NB4 (cell line): ENCODE results near the gene SOX21.

Source experiments
- MYC ChIP-seq: IDR thresholded peaks from 2 replicates; pipeline ENCODE4 v1.6.1; 2011; ENCODE audit warnings: low read depth, low read length
- POLR2A ChIP-seq: IDR thresholded peaks from 2 replicates; pipeline ENCODE4 v1.6.1; 2011; ENCODE audit warnings: mild to moderate bottlenecking; ENCODE audit not compliant: insufficient read length; ENCODE audit errors: extremely low read depth
- TF ChIP-seq, protein P1 (sequence below): IDR thresholded peaks from one replicate; pipeline ENCODE4 v1.5.1; 2012; ENCODE audit warnings: low read depth, low read length
- TF ChIP-seq, protein P2 (sequence below): IDR thresholded peaks from 2 replicates; pipeline ENCODE4 v1.6.1; 2011; ENCODE audit warnings: low read depth, low read length

DNA sequence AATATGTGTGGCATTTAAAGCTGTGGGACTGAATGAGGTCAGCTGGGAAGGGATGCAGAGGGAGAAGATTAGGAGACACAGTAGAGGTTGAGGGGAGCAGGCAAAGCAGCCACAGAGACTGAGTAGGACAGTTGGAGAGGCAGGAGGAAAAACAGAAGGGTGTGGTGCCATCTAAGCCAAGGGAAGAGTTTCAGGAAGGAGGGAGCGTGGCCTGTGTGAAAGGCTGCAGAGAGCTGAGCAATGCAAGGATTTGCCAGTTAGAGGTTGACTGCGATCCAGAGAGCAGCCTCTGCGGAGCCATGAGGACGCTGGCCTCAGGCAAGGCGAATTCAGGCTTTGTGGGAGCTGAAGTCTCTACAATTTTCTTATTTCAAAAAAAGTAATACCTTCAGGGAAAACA lies 28.9 kb downstream of the SOX21 start:
- TF ChIP-seq POLR2A (no peak), MYC (no peak)
- TF ChIP-seq, protein P1, sequence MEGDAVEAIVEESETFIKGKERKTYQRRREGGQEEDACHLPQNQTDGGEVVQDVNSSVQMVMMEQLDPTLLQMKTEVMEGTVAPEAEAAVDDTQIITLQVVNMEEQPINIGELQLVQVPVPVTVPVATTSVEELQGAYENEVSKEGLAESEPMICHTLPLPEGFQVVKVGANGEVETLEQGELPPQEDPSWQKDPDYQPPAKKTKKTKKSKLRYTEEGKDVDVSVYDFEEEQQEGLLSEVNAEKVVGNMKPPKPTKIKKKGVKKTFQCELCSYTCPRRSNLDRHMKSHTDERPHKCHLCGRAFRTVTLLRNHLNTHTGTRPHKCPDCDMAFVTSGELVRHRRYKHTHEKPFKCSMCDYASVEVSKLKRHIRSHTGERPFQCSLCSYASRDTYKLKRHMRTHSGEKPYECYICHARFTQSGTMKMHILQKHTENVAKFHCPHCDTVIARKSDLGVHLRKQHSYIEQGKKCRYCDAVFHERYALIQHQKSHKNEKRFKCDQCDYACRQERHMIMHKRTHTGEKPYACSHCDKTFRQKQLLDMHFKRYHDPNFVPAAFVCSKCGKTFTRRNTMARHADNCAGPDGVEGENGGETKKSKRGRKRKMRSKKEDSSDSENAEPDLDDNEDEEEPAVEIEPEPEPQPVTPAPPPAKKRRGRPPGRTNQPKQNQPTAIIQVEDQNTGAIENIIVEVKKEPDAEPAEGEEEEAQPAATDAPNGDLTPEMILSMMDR = no peak
- TF ChIP-seq, protein P2, sequence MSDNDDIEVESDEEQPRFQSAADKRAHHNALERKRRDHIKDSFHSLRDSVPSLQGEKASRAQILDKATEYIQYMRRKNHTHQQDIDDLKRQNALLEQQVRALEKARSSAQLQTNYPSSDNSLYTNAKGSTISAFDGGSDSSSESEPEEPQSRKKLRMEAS = no peak
